PC-9 (cell line): ENCODE data around the gene FOXI2. TPM values are rescaled to one million over a fixed set of nuclear protein-coding genes. Genes with fewer than 3 reads are reported as not detected.
A peak's percentile ranks its signal among the peaks of the same experiment; 100 is the strongest.

ENCODE experiments used
- BruUV-seq: library from RNA; stranded (reverse); fragments of 400-500 nt; replicated peaks from 2 replicates; lab custom pipeline; 2021; lab: Mats Ljungman, UMichigan
- CTCF ChIA-PET: fragments of 300-600 bp; sonication (Branson Sonifier 250); formaldehyde crosslinking; loops from one replicate; lab custom pipeline; 2022; ENCODE audit warnings: antibody characterized with exemption; lab: Charles Lee
- POLR2A ChIA-PET: fragments of 300-600 bp; sonication (Branson Sonifier 250); formaldehyde crosslinking; loops from one replicate; lab custom pipeline; 2022; ENCODE audit warnings: antibody characterized with exemption; ENCODE audit not compliant: unreplicated experiment; lab: Charles Lee
- DNase-seq, 2 experiments: peaks; one replicate each; pipeline versions ENCODE4 v3.0.0 to v3.0.0-alpha.2; 2015 to 2022; ENCODE audit warnings: mixed read lengths in 1 of 2
- H2AFZ ChIP-seq: fragments of 200-600 bp; sonication (generic); 2 replicates; pipeline ENCODE4 v1.8.1; 2017; ENCODE audit warnings: antibody characterized with exemption
- H3F3A ChIP-seq: fragments of 200-600 bp; sonication (generic); 2 replicates; pipeline ENCODE4 v1.8.1; 2017; ENCODE audit warnings: antibody characterized with exemption, mild to moderate bottlenecking, low read depth; ENCODE audit not compliant: insufficient read depth
- H3K27ac ChIP-seq: fragments of 200-600 bp; sonication (generic); 2 replicates; pipeline ENCODE4 v1.6.1; 2016; ENCODE audit warnings: mixed run types
- H3K27me3 ChIP-seq: fragments of 200-600 bp; sonication (generic); 2 replicates; pipeline ENCODE4 v1.6.1; 2016; ENCODE audit warnings: low read depth, mixed run types; ENCODE audit not compliant: insufficient read depth
- H3K36me3 ChIP-seq: fragments of 200-600 bp; sonication (generic); 2 replicates; pipeline ENCODE4 v1.6.1; 2016; ENCODE audit warnings: low read depth, mixed run types
- H3K4me1 ChIP-seq: fragments of 200-600 bp; sonication (generic); replicated peaks from 2 replicates; pipeline ENCODE4 v1.6.1; 2016; ENCODE audit warnings: mixed run types; ENCODE audit not compliant: insufficient read depth
- H3K4me2 ChIP-seq: fragments of 200-600 bp; sonication (generic); 2 replicates; pipeline ENCODE4 v1.6.1; 2017; ENCODE audit warnings: mixed run types
- H3K4me3 ChIP-seq: fragments of 200-600 bp; sonication (generic); 2 replicates; pipeline ENCODE4 v1.6.1; 2016; ENCODE audit warnings: mixed run types
- H3K79me2 ChIP-seq: fragments of 200-600 bp; sonication (generic); 2 replicates; pipeline ENCODE4 v1.6.1; 2017; ENCODE audit warnings: low read depth, mixed run types
- H3K9me2 ChIP-seq: fragments of 200-600 bp; sonication (generic); 2 replicates; pipeline ENCODE4 v1.8.1; 2017; ENCODE audit warnings: mild to moderate bottlenecking; ENCODE audit not compliant: insufficient read depth
- H3K9me3 ChIP-seq: fragments of 200-600 bp; sonication (generic); 2 replicates; pipeline ENCODE4 v1.8.1; 2016; ENCODE audit warnings: low read depth; ENCODE audit not compliant: insufficient read depth
- H4K20me1 ChIP-seq: fragments of 200-600 bp; sonication (generic); 2 replicates; pipeline ENCODE4 v1.8.1; 2017; ENCODE audit not compliant: insufficient read depth
- EZH2 ChIP-seq: fragments of 200-600 bp; sonication (generic); IDR thresholded peaks from 2 replicates; pipeline ENCODE4 v1.8.0; 2017; ENCODE audit warnings: antibody characterized with exemption, low read depth
- intact Hi-C: fragments of 100-400 bp; cut with micrococcal nuclease; formaldehyde crosslinking; loops from one replicate; pipeline ENCODE4 v1.10.0; 2022; ENCODE audit not compliant: unreplicated experiment
- total RNA-seq: library from RNA; stranded (reverse); gene quantifications from 2 replicates; pipeline ENCODE4 v1.2.3, GENCODE V29; 2021
- TF ChIP-seq, protein P1 (sequence below): fragments of 200-600 bp; sonication (generic); conservative IDR thresholded peaks from 2 replicates; pipeline ENCODE4 v1.6.1; 2017; ENCODE audit warnings: mixed run types, antibody characterized with exemption, mild to moderate bottlenecking, moderate library complexity

The FOXI2 gene
- total RNA-seq, 1 experiment from 2014 or later = not detected

DNA sequence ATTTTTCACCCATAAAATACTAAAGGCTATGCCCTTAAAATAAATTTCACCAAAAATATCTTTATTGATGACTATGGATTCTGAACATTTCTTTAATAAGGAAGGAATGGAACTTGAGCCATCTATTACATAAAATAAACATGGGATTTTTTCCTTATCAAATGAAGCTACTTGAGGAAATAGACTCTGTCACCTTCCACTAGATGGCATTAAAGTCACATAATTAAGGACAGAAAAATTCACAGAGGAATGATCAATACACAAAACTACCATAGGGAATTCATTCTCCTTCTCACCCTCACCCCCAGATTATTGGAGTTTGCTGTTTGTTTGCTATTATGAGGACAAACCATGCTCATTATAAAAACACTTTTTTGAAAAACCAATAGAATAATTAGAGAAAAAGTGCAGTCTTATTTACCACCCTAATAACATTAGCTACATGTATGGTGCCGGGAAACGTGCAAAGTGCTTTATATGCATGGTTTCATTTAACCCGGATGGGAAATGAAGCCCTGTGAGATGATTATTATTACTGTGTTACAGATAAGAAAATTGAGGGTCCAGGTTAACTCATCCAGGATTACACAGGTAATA lies 21.1 kb upstream of the FOXI2 start:
- Histone ChIP-seq H3K36me3 (no peaks in the 10 kb centered on the region), H3K27me3 (0 out of 2 replicates have a peak, but pooled peaks cover 8% of the 10 kb centered on the region), H3F3A (no peaks in the 10 kb centered on the region), H3K79me2 (no peaks in the 10 kb centered on the region), H3K4me1 (no peaks in the 10 kb centered on the region), H3K4me3 (no peak overlapping the region), H2AFZ (no peak overlapping the region), H3K4me2 (no peak overlapping the region), H3K27ac (no peak overlapping the region), H4K20me1 (no peaks in the 10 kb centered on the region), H3K9me2 (no peaks in the 10 kb centered on the region), H3K9me3 (no peaks in the 10 kb centered on the region)
- intact Hi-C loops = loop anchor here (2.0 to 5.0 kb wide), 3 partner anchors 136 to 441 kb away; no protein-coding TSS in a partner anchor
- TF ChIP-seq EZH2 = no peak
- TF ChIP-seq, protein P1, sequence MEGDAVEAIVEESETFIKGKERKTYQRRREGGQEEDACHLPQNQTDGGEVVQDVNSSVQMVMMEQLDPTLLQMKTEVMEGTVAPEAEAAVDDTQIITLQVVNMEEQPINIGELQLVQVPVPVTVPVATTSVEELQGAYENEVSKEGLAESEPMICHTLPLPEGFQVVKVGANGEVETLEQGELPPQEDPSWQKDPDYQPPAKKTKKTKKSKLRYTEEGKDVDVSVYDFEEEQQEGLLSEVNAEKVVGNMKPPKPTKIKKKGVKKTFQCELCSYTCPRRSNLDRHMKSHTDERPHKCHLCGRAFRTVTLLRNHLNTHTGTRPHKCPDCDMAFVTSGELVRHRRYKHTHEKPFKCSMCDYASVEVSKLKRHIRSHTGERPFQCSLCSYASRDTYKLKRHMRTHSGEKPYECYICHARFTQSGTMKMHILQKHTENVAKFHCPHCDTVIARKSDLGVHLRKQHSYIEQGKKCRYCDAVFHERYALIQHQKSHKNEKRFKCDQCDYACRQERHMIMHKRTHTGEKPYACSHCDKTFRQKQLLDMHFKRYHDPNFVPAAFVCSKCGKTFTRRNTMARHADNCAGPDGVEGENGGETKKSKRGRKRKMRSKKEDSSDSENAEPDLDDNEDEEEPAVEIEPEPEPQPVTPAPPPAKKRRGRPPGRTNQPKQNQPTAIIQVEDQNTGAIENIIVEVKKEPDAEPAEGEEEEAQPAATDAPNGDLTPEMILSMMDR = peak; percentile 59; the same call in 1 of the 2 replicates
- peak in 1 of 2 experiments; percentile 41 for DNase-seq
- ChIA-PET CTCF (interaction anchor here (0.7 kb wide), 1 partner anchor 366 kb away, joined by 4 read pairs; no protein-coding TSS in a partner anchor), POLR2A (no interaction called here)
- no TSS peak for BruUV-seq

DNA sequence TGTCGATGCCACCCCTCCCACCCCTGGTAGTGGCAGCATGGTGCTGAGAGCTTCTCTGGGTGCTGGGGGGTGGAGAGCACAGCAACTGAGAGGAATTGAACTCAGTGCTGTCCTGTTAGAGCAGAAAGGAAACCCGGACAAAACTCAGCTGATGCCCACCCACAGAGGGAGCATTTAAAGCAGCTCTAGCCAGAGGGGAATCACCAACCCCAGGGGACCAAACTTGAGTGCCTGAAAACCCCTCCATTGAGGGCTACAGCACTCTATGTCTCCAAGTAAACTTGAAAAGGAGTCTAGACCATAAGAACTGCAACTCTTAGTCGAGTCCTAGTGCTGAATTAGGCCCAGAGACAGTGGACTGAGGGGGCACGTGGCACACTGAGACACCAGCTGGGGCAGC lies 16.8 kb upstream of the FOXI2 start:
- Histone ChIP-seq H3F3A (no peaks in the 10 kb centered on the region), H2AFZ (no peak overlapping the region), H3K27ac (no peak overlapping the region), H3K9me2 (no peaks in the 10 kb centered on the region), H3K79me2 (no peaks in the 10 kb centered on the region), H3K4me2 (no peak overlapping the region), H3K27me3 (no peaks in the 10 kb centered on the region), H3K36me3 (no peaks in the 10 kb centered on the region), H3K4me1 (no peaks in the 10 kb centered on the region), H3K9me3 (no peaks in the 10 kb centered on the region), H3K4me3 (no peak overlapping the region), H4K20me1 (no peaks in the 10 kb centered on the region)
- ChIA-PET POLR2A (no interaction called here), CTCF (no interaction called here)
- DNase-seq = no peak
- TF ChIP-seq, protein P1 = no peak
- no peak for TF ChIP-seq EZH2
- no TSS peak for BruUV-seq
- intact Hi-C loops = no loop called here

DNA sequence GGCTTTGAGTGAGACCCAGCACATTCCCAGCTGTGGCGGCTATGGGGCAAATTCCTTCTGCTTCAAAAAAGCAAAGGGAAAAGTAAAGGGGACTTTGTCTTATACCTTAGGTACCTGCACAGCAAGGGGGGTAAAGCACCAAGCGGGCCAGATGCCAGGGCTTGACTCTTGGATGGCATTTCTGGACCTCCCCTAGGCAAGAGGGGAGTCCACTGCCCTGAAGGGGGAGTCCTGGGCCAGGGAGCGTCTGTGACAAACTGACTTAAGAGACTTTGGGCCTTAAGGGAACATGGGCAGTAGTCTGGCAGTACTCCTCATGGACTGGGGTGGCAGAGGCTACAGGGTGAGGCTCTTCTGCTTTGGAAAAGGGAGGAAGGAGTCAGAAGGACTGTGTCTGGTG lies 16.1 kb upstream of the FOXI2 start:
- ChIA-PET POLR2A (no interaction called here), CTCF (no interaction called here)
- DNase-seq = no peak
- no peaks in the 10 kb centered on the region for H4K20me1 ChIP-seq
- H3K4me2 ChIP-seq = no peak overlapping the region
- H3K9me3 ChIP-seq = no peaks in the 10 kb centered on the region
- H3K4me3 ChIP-seq = no peak overlapping the region
- no peaks in the 10 kb centered on the region for H3K79me2 ChIP-seq
- no peak overlapping the region for H3K27ac ChIP-seq
- no peak overlapping the region for H2AFZ ChIP-seq
- no TSS peak for BruUV-seq
- intact Hi-C loops = no loop called here
- no peaks in the 10 kb centered on the region for H3K27me3 ChIP-seq
- no peaks in the 10 kb centered on the region for H3K36me3 ChIP-seq
- H3K9me2 ChIP-seq = no peaks in the 10 kb centered on the region
- no peaks in the 10 kb centered on the region for H3K4me1 ChIP-seq
- H3F3A ChIP-seq = no peaks in the 10 kb centered on the region
- TF ChIP-seq, protein P1 = no peak
- TF ChIP-seq EZH2 = no peak
